Measurements from ENCODE around the gene SEH1L. TPM values are rescaled to one million over a fixed set of nuclear protein-coding genes. Genes with fewer than 3 reads are reported as not detected.

The SEH1L gene
- total and polyA plus RNA-seq, 2 donors (not counting 1 experiment from before 2014, with no cell fraction given) = 40.6 to 56.0 TPM

DNA sequence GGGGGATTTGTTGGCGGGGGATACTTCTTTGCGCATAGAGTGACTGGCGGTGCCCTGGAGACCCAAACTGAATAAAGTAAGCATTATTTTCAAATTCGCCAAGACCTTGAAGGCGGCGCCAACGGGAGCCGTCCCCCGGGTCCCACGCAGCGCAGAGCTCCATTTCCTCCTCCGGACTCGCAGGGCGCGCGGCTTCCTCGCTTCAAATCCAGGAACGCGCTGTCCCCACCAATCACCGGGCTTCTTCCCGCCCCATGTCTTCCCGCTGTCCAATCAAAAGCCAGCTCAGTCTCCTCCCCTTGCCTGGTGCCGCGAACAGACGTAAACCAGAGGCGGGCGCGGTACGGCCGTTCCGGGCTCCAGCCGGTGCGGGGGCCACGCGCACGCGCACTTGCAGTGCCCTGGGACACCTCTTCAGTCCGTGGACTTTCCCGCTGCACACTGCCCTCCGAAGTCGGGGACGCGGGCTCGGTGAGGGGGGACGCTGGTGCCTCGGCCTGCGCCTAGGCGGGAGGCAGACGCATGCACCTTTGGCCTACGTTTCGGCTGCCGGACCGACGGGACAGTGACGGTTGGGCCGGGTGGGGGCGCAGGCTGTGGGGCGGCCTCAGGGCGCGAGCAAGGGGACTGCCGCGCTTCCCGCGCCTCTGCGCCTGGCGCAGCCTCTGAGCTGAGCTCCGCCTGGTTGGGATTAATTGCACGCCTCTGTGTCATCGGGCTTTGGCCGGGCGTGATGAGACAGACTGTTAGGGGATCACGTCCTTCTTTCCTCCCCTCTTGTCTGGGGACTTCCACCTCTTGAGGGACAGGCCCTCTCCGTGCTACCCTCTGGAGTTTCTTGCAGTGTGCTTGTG is 43.4 kb downstream of the SEH1L start, which contains the start of gene CEP192:
Gene CEP192 (plus strand): TSS at position 396 of the 854 bp plus-strand sequence. CDS start 8,063 bp downstream, outside the sequence.
- H4K20me1 ChIP-seq (ENCODE audit: control insufficient read depth, extremely low read depth, insufficient read depth, low read length) = no peaks in the 10 kb centered on the region
- H3K27me3 ChIP-seq (ENCODE audit: control insufficient read depth, insufficient read depth, low read length) = no peaks in the 10 kb centered on the region
- H3K9me3 ChIP-seq (ENCODE audit: control insufficient read depth, insufficient read depth, low read depth, low read length) = no peaks in the 10 kb centered on the region
- no peak for TF ChIP-seq EZH2 (IDR thresholded peaks at IDR 0.05; ENCODE audit: low read length, missing control alignments)
- TF ChIP-seq, protein P1, sequence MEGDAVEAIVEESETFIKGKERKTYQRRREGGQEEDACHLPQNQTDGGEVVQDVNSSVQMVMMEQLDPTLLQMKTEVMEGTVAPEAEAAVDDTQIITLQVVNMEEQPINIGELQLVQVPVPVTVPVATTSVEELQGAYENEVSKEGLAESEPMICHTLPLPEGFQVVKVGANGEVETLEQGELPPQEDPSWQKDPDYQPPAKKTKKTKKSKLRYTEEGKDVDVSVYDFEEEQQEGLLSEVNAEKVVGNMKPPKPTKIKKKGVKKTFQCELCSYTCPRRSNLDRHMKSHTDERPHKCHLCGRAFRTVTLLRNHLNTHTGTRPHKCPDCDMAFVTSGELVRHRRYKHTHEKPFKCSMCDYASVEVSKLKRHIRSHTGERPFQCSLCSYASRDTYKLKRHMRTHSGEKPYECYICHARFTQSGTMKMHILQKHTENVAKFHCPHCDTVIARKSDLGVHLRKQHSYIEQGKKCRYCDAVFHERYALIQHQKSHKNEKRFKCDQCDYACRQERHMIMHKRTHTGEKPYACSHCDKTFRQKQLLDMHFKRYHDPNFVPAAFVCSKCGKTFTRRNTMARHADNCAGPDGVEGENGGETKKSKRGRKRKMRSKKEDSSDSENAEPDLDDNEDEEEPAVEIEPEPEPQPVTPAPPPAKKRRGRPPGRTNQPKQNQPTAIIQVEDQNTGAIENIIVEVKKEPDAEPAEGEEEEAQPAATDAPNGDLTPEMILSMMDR (conservative IDR thresholded peaks at IDR 0.05 in 1 of 2, IDR thresholded peaks at IDR 0.05 in 1 of 2; ENCODE audit: low read depth in 1 of 2, low read length in 2 of 2) = no peak
- H3K9ac ChIP-seq (ENCODE audit: insufficient read depth, low read length) = peak within 1 kb of the TSS; percentile 86
- no peaks in the 10 kb centered on the region for H3K36me3 ChIP-seq (ENCODE audit: control insufficient read depth, insufficient read depth, low read length)
- peak within 1 kb of the TSS; percentile 80 for H3K27ac ChIP-seq (ENCODE audit: insufficient read depth, low read length)
- peaks cover 43% of the 10 kb centered on the region for H3K79me2 ChIP-seq (ENCODE audit: control insufficient read depth, insufficient read depth, low read length)
- H3K4me2 ChIP-seq (ENCODE audit: extremely low read depth, insufficient read depth, low read length) = peak within 1 kb of the TSS; percentile 98
- H2AFZ ChIP-seq (ENCODE audit: low read length) = peak within 1 kb of the TSS; percentile 95
- peak; percentile 98 to 99 for DNase-seq (ENCODE audit: low read depth in 2 of 2)
- peaks cover 5% of the 10 kb centered on the region for H3K4me1 ChIP-seq (ENCODE audit: control insufficient read depth, extremely low read depth, insufficient read depth, low read length)
- H3K4me3 ChIP-seq (replicated peaks in 1 of 4; ENCODE audit: control extremely low read depth in 1 of 4, insufficient read depth in 1 of 4, low read depth in 3 of 4, low read length in 4 of 4) = peak within 1 kb of the TSS; percentile 81 to 96 (median 82)

DNA sequence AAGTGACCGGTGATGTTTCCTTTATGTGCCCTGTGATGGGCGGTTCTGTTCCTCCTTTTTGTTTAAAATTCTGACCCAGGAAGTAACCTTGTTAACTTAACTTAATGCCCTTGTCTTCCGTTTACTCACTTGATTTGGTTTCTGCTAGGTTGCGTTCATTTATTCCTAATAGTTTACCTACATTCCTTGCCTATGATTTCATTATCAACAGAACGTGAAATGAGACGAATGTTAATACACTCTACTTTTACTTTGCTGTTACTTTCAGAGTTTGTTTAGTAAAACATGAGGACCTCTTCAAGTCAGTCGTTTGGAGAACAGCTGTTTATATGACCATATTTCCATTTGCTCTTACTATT is 44.0 kb downstream of the SEH1L start:
- Histone ChIP-seq H3K9ac (ENCODE audit: insufficient read depth, low read length) (peak overlapping the region; percentile 86), H2AFZ (ENCODE audit: low read length) (peak overlapping the region; percentile 95), H3K4me3 (replicated peaks in 1 of 4; ENCODE audit: control extremely low read depth in 1 of 4, insufficient read depth in 1 of 4, low read depth in 3 of 4, low read length in 4 of 4) (peak overlapping the region; percentile 72 to 96 (median 78)), H3K79me2 (ENCODE audit: control insufficient read depth, insufficient read depth, low read length) (peaks cover 49% of the 10 kb centered on the region), H3K36me3 (ENCODE audit: control insufficient read depth, insufficient read depth, low read length) (no peaks in the 10 kb centered on the region), H3K9me3 (ENCODE audit: control insufficient read depth, insufficient read depth, low read depth, low read length) (no peaks in the 10 kb centered on the region), H3K4me2 (ENCODE audit: extremely low read depth, insufficient read depth, low read length) (peak overlapping the region; percentile 98), H4K20me1 (ENCODE audit: control insufficient read depth, extremely low read depth, insufficient read depth, low read length) (no peaks in the 10 kb centered on the region), H3K27me3 (ENCODE audit: control insufficient read depth, insufficient read depth, low read length) (no peaks in the 10 kb centered on the region), H3K4me1 (ENCODE audit: control insufficient read depth, extremely low read depth, insufficient read depth, low read length) (peaks cover 5% of the 10 kb centered on the region), H3K27ac (ENCODE audit: insufficient read depth, low read length) (peak overlapping the region; percentile 79)
- DNase-seq (ENCODE audit: low read depth in 2 of 2) = no peak
- TF ChIP-seq, protein P1 (conservative IDR thresholded peaks at IDR 0.05 in 1 of 2, IDR thresholded peaks at IDR 0.05 in 1 of 2; ENCODE audit: low read depth in 1 of 2, low read length in 2 of 2) = no peak
- TF ChIP-seq EZH2 (IDR thresholded peaks at IDR 0.05; ENCODE audit: low read length, missing control alignments) = no peak

DNA sequence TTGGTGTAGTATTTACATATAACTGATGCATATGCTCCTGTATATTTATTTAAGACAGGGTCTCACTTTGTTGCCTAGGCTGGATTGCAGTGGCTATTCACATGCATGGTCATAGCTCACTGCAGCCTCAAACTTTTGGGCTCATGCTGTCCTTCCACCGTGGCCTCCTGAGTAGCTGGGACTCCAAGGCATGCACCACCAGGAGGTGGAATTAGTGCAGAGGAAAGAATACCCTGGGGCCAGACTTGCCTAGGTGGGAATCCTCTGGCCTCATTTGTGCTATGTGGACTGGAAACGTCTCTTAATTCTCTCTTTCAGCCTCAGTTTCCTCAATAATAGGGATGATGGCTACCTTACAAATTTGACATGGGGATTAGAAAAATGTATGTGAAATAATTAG is 45.6 kb downstream of the SEH1L start:
- TF ChIP-seq EZH2 (IDR thresholded peaks at IDR 0.05; ENCODE audit: low read length, missing control alignments) = no peak
- TF ChIP-seq, protein P1 (conservative IDR thresholded peaks at IDR 0.05 in 1 of 2, IDR thresholded peaks at IDR 0.05 in 1 of 2; ENCODE audit: low read depth in 1 of 2, low read length in 2 of 2) = no peak
- Histone ChIP-seq H3K9me3 (ENCODE audit: control insufficient read depth, insufficient read depth, low read depth, low read length) (no peaks in the 10 kb centered on the region), H3K27ac (ENCODE audit: insufficient read depth, low read length) (no peak overlapping the region), H3K4me1 (ENCODE audit: control insufficient read depth, extremely low read depth, insufficient read depth, low read length) (peaks cover 5% of the 10 kb centered on the region), H3K27me3 (ENCODE audit: control insufficient read depth, insufficient read depth, low read length) (no peaks in the 10 kb centered on the region), H3K79me2 (ENCODE audit: control insufficient read depth, insufficient read depth, low read length) (peaks cover 64% of the 10 kb centered on the region), H3K36me3 (ENCODE audit: control insufficient read depth, insufficient read depth, low read length) (no peaks in the 10 kb centered on the region), H3K4me3 (replicated peaks in 1 of 4; ENCODE audit: control extremely low read depth in 1 of 4, insufficient read depth in 1 of 4, low read depth in 3 of 4, low read length in 4 of 4) (no peak overlapping the region), H3K4me2 (ENCODE audit: extremely low read depth, insufficient read depth, low read length) (no peak overlapping the region), H3K9ac (ENCODE audit: insufficient read depth, low read length) (no peak overlapping the region), H2AFZ (ENCODE audit: low read length) (no peak overlapping the region), H4K20me1 (ENCODE audit: control insufficient read depth, extremely low read depth, insufficient read depth, low read length) (no peaks in the 10 kb centered on the region)
- no peak for DNase-seq (ENCODE audit: low read depth in 2 of 2)

Measured in fibroblast of lung (primary cell).